HG03558 (cell line): ENCODE measurements around the gene SYMPK.
"Not testable (repeated sequence)": the region's sequence is repeated elsewhere in the genome, so short reads cannot be mapped to it uniquely, and the experiment has no call there.

Experiments used
- ATAC-seq: cut with Tn5 transposase; IDR thresholded peaks from one replicate; pipeline ENCODE4 v1.9.1; 2021; ENCODE audit warnings: moderate number of reproducible peaks; ENCODE audit not compliant: unreplicated experiment; ENCODE audit errors: extremely low read depth

SYMPK gene

GRCh38 chr19:45862564-45863334, at the start of gene SYMPK:
Gene SYMPK (minus strand): TSS chr19:45863147. CDS start chr19:45854495, 8,652 bp downstream.
- ATAC-seq = no peak

GRCh38 chr19:45911291-45911690, 48.3 kb upstream of the SYMPK start:
- no peak for ATAC-seq

DNA sequence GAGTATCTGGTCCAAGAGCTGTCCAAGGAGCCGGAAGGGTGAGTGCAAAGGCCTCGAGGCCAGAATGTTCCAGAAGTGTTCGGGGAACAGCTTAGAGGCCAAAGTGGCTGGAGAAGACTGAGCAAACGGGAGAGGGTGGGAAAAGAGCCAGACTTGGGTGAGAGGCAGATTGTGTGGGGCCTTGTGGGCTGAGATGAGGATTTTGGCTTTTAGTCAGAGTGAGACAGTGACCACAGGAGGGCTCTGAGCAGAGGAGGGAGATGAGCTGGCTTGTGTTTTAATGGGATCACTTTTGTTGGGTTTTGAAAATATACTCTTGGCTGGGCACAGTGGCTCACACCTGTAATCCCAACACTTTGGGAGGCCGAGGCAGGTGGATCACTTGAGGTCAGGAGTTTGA, 46.0 kb upstream of the SYMPK start:
- ATAC-seq = no peak

DNA sequence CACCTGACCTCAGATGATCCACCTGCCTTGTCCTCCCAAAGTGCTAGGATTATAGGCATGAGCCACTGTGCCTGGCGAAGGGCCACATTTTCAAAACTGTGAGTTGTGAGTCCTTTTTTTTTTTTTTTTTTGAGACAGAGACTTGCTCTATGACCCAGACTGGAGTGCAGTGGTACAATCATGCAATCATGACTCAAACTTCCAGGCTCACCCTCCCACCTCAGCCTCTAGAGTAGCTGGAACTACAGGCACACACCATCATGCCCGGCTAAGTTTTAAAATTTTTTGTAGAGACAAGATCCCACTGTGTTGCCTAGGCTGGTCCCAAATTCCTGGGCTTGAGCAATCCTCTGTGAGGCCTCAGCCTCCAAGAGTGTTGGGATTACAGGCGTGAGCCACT, 43.3 kb upstream of the SYMPK start:
- no peak for ATAC-seq

GRCh38 chr19:45905011-45905410, 42.1 kb upstream of the SYMPK start:
- no peak for ATAC-seq

- ATAC-seq = peak; percentile 76
Observed at GRCh38 chr19:45902651-45903625, 40.0 kb upstream of the SYMPK start.

DNA sequence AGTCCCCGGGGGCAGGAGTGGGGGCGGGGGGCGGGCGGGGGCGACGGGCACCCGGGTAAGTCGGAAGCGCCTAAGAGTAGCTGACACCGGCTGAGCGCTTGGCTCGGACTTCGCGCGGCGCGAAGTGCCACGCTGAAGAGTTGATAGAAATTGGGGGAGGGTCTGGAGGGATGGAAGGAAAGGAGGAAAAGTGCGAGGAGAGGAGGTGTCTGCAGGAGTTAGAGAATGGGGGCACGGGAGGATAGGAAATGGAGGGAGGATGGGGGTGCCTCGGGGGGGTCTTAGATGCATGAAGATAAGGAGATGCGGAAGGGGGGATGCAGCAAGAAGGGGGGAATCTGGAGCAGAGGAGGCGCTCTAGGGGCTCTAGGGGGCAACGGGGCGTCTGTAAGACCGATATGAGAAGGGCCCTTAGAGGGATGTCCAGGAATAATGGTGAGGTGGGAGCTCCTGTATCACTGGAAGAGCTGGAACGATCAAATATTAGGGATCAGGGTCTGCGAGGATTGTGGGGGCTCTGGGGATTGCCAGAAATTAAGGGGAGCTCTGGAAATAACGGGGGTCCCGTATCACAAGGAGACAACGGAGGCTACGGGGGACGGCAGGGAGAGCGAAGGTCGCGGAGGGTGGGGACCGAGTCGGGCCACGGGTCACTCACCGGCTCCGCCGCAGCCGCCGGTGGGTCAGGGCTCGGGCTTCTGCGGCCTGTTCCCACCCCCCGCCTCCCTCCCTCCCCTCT, 39.1 kb upstream of the SYMPK start, which contains the start of gene MYPOP:
TSS of gene MYPOP (minus strand) at position 702 of the 739 bp plus-strand sequence. CDS start 840 bp downstream, outside the sequence.
- ATAC-seq = no peak

DNA sequence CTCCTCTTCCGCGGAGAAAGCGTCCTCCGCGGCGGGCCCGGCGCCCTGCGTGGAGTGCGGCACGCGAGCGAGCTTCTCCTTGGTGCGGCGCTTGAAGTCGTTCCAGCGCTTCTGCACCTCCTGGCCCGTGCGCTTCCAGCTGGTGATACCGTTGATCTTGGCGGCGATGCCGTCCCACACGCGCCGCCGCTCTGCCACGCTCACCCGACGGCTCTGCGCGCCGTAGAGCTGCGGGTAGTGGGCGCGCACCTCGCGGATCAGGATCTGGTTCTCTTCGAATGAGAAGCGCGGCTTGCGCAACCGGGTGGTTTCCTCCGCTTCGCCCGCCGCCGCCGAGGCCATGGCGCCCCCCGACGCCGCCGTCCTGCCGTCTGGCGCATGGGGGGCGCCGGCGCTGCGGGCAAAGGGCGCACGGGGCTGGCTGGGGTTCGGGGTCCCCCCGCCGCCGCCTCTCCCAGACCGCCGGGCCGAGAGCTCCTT, 38.5 kb upstream of the SYMPK start:
- ATAC-seq = no peak

DNA sequence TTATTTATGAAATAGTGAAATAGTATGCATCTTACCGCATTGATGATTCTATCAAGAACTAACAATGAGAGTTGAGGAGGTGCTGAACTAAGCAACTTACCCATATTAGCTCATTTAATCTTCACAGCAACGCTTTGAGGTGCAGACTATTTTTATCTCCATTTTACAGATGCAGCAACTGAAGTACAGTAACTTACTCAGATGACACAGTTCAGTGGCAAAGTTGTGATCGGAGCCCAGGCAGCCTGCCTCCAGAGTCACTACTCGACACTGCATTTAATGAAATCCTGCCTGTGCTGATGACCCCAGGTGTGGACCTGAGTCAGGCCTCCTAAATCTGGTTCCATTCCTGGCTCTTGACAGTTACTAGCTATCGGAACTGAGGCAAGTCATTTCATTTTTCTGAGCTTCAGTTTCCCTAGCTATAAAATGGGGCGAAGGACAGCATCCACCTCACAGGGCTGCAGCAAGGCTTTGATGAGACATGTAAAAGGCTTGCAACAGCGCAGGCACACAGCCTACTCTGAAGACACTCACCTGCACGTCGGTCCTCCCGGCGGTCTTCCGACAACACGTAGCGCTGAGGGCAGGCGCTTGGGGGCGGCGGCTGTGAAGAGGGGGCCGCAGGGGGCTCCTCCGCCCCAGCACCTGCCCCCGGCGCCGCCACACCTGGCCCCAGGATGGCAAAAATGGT, 37.9 kb upstream of the SYMPK start:
- ATAC-seq = no peak

- no peak for ATAC-seq
Observed at GRCh38 chr19:45899919-45900589, 37.1 kb upstream of the SYMPK start.

GRCh38 chr19:45899253-45899652, 36.3 kb upstream of the SYMPK start:
- ATAC-seq = no peak

DNA sequence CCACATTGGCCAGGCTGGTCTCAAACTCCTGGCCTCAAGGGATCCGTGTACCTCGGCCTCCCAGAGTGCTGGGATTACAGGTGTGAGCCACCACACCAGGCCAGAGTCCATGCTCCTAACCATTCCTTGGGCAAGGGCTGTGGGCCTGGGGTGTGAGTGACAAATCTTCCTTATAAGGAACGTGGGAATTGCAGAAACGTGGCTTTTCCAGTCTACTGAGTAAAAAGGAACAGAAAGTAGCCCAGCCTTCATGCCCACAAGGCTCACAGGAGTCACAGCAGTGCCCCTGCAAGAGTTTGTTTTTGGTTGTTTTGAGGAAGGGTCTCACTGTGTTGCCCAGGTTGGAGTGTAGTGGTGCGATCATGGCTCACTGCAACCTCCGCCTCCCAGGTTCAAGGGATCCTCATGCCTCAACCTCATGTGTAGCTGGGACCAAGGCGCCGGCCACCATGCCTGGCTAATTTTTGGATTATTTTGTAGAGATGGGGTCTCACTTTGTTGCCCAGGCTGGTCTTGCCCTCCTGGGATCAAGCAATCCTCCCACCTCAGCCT, 34.4 kb upstream of the SYMPK start:
- ATAC-seq = no peak

GRCh38 chr19:45895983-45896599, 33.1 kb upstream of the SYMPK start:
- ATAC-seq = not testable (repeated sequence)

DNA sequence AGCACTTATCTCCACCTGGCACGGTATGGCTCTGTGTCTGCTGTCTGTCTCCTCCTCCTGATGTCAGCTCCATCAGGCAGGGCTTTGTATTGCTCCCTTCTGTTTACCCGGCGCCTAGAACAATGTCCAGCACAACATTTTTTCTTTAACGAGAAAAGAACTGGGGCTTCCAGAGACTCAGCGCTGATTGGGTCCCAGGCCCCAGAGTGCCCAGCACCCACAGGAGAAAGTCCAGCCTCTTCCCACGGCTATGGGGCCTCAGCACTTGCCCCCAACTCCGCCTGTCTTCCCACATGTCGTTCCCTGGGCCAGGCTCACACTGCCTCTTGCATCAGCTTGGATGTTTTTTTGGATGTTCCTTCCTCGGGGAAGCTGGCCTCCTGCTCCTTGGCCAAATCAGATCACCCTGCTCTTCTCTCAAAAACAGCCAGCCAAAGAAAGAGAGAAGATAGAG, 32.6 kb upstream of the SYMPK start:
- ATAC-seq = no peak

- ATAC-seq = no peak
Observed at GRCh38 chr19:45890877-45891276, 27.9 kb upstream of the SYMPK start.

DNA sequence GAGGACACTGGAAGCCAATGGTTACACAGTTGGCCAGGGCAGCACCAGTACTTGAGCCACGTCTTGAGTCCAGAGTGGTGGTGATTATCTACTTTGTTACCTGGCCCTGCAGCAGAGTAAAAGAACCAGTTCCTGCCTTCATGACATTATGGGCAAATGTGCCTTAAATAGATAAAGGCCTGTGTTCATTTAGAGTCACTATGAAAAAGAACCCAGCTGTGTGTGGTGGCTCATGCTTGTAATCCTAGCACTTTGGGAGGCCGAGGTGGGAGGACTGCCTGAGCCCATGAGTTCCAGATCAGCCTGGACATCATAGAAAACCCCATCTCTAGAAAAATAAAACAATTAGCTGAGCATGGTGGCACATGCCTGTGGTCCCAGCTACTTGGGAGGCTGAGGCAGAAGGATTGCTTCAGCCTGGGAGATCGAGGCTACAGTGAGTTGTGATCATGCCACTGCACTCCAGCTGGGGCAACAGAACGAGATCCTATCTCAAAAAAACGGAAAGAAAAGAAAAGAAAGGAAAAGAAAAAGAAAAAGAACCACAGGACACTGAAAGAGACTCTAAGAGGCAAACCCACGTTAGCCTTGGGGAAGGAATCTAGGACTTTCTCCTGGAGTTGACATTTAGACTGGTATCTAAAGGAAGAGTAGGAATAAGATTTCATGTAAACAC, 26.4 kb upstream of the SYMPK start:
- ATAC-seq = no peak

DNA sequence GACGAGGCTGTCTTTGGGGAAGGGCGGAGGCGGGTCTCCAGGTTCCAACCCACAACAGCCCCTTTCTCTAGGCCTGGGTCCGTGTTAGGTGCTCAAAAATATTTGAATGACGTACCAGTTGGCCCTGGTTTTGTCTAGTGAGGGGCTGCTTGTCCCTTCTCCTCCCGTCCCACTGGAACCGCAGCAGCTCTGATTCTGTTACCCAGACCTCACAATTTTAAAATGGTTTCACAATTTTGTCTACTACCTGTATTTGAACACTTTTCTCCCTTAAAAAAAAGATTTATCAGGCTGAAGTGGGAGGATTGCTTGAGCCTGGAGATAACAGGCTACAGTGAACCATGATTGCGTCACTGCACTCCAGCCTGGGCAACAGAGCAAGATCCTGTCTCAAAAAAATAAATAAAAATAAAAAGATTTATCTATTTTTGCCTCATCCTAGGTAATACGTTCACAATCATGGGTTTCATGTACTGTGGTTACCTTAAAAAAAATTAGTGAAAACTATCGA, 24.3 kb upstream of the SYMPK start:
- no peak for ATAC-seq
